BJ (cell line): Measurements from ENCODE around the gene ACSL3. TPM values are rescaled to one million over a fixed set of nuclear protein-coding genes. Genes with fewer than 3 reads are reported as not detected.

ENCODE experiments used
- CTCF ChIA-PET: fragments of 350-600 bp; formaldehyde crosslinking; extraction: SDS; loops from one replicate; lab custom pipeline; 2021; ENCODE audit warnings: antibody characterized with exemption, inconsistent platforms; lab: Yijun Ruan, JAX
- POLR2A ChIA-PET: fragments of 300-600 bp; sonication (Branson Sonifier 250); formaldehyde crosslinking; extraction: SDS; loops from one replicate; lab custom pipeline; 2021; ENCODE audit warnings: antibody characterized with exemption; lab: Charles Lee
- DNase-seq: peaks from one replicate; pipeline ENCODE4 v3.0.0-alpha.2; 2011; ENCODE audit warnings: low read depth
- H3K27me3 ChIP-seq: 2 replicates; pipeline ENCODE4 v1.6.0; 2011; ENCODE audit warnings: low read length; ENCODE audit not compliant: control insufficient read depth, insufficient read depth
- H3K36me3 ChIP-seq: 2 replicates; pipeline ENCODE4 v1.5.1; 2011; ENCODE audit warnings: low read length; ENCODE audit not compliant: control insufficient read depth, insufficient read depth
- H3K4me3 ChIP-seq: 2 replicates; pipeline ENCODE4 v1.5.1; 2011; ENCODE audit warnings: low read depth, mild to moderate bottlenecking, control low read depth, low read length
- CTCF ChIP-seq: IDR thresholded peaks from 2 replicates; pipeline ENCODE4 v1.5.1; 2011; ENCODE audit warnings: low read depth, mild to moderate bottlenecking, control low read depth, inconsistent platforms, low read length, moderate library complexity; ENCODE audit not compliant: insufficient read depth
- polyA plus RNA-seq: library from polyadenylated mRNA; depleted of rRNA; stranded (reverse); fragments of >200 nt; gene quantifications from 2 replicates; pipeline ENCODE4 v1.2.3, GENCODE V29; 2011

Gene ACSL3
- polyA plus RNA-seq, 1 experiment: 46.3 TPM

- CTCF ChIA-PET: interaction anchor here (0.5 to 1.5 kb wide), 6 partner anchors 13 to 864 kb away, joined by 3 to 8 read pairs (median 4); no protein-coding TSS in a partner anchor
- no peaks in the 10 kb centered on the region for H3K36me3 ChIP-seq
- TF ChIP-seq CTCF: no peak
- DNase-seq: no peak
- no peaks in the 10 kb centered on the region for H3K27me3 ChIP-seq
- POLR2A ChIA-PET: no interaction called here
- H3K4me3 ChIP-seq: no peak overlapping the region
Observed at GRCh38 chr2:222875482-222875881, 14.6 kb downstream of the ACSL3 start.

- CTCF ChIA-PET: interaction anchor here (0.6 to 1.4 kb wide), 4 partner anchors 13 to 971 kb away, joined by 3 to 8 read pairs (median 6); no protein-coding TSS in a partner anchor
- POLR2A ChIA-PET: no interaction called here
- no peak overlapping the region for H3K4me3 ChIP-seq
- TF ChIP-seq CTCF: no peak
- no peak for DNase-seq
- H3K27me3 ChIP-seq: no peaks in the 10 kb centered on the region
- no peaks in the 10 kb centered on the region for H3K36me3 ChIP-seq
Observed at GRCh38 chr2:222876947-222877346, 16.1 kb downstream of the ACSL3 start.

DNA sequence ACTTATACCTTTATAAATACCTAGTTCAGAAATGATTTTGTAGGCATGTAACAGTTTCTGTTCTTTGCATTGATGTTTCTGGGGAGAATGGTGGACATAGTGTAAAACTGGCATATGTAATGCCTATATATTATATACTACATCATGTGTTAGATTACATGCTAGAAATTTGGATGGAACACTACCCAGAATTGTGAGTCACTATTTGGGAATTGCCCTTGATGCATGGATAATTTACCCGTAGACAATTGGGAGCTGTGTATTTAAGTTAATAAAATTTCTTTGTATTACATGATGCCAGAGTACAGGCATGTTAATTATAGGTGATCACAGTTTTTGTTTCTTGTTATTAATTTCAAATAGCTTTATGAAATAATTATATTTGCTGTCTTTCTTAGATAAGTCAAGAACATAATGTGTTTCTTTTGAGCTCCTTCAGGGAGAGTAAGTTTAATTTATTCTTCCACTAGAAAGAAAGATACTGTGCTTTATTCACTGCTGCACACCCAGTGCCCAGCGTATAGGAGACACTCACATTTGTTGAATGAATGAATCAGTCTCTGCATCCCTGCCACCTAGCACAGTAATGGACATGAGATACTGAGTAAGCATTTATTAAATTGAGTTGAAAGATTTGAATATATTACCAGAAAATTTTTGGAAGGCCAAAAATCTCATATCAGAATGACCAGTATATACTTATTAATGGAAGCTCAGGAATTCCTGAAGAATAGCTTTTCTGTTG lies 16.9 kb downstream of the ACSL3 start:
- Histone ChIP-seq H3K4me3 (no peak overlapping the region), H3K36me3 (no peaks in the 10 kb centered on the region), H3K27me3 (no peaks in the 10 kb centered on the region)
- no peak for DNase-seq
- ChIA-PET POLR2A (interaction anchor here (0.5 to 0.6 kb wide), 2 partner anchors 80 to 171 kb away, joined by 3 to 7 read pairs; no protein-coding TSS in a partner anchor), CTCF (interaction anchor here (1.2 kb wide), 1 partner anchor 14 kb away, joined by 4 read pairs; no protein-coding TSS in a partner anchor)
- TF ChIP-seq CTCF: no peak

- Histone ChIP-seq H3K36me3 (no peaks in the 10 kb centered on the region), H3K27me3 (no peaks in the 10 kb centered on the region), H3K4me3 (no peak overlapping the region)
- no peak for TF ChIP-seq CTCF
- ChIA-PET POLR2A (interaction anchor here (0.5 kb wide), 1 partner anchor 172 kb away, joined by 3 read pairs; no protein-coding TSS in a partner anchor), CTCF (interaction anchor here (1.2 kb wide), 1 partner anchor 15 kb away, joined by 4 read pairs; no protein-coding TSS in a partner anchor)
- DNase-seq: no peak
Observed at GRCh38 chr2:222878301-222878876, 17.6 kb downstream of the ACSL3 start.
